ENCODE measurements around the gene SORCS2. TPM values are rescaled to one million over a fixed set of nuclear protein-coding genes. Genes with fewer than 3 reads are reported as not detected.

Gene SORCS2
- total RNA-seq, 1 donor, result 0.27 TPM

- TF ChIP-seq, protein P1, sequence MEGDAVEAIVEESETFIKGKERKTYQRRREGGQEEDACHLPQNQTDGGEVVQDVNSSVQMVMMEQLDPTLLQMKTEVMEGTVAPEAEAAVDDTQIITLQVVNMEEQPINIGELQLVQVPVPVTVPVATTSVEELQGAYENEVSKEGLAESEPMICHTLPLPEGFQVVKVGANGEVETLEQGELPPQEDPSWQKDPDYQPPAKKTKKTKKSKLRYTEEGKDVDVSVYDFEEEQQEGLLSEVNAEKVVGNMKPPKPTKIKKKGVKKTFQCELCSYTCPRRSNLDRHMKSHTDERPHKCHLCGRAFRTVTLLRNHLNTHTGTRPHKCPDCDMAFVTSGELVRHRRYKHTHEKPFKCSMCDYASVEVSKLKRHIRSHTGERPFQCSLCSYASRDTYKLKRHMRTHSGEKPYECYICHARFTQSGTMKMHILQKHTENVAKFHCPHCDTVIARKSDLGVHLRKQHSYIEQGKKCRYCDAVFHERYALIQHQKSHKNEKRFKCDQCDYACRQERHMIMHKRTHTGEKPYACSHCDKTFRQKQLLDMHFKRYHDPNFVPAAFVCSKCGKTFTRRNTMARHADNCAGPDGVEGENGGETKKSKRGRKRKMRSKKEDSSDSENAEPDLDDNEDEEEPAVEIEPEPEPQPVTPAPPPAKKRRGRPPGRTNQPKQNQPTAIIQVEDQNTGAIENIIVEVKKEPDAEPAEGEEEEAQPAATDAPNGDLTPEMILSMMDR (IDR thresholded peaks at IDR 0.05; ENCODE audit: insufficient read depth, low read length), result no peak
- H3K4me3 ChIP-seq (ENCODE audit: low read depth, low read length), result no peak overlapping the region
- DNase-seq (ENCODE audit: low read depth), result no peak
Observed at GRCh38 chr4:7217474-7218321, 25.4 kb downstream of the SORCS2 start.

DNA sequence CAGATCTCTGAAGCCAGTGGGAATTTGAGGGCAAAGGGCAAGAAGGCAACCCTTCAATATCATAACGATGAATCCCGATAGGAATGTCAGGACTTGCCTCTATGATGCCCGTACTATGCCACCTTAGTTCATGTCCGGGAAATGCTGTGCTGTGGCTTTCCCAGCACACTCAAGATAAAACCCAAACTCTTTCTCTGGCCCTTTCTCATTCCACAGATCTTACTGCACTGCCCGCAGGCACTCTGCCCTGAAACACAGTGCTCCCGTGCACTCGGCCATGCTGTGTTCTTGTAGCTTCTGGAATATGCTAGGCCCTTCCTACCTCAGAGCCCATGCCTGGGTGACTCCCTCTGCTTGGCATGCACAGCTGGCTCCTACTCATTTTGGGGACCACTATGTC is 26.3 kb downstream of the SORCS2 start:
- DNase-seq (ENCODE audit: low read depth), result no peak
- no peak overlapping the region for H3K4me3 ChIP-seq (ENCODE audit: low read depth, low read length)
- TF ChIP-seq, protein P1 (IDR thresholded peaks at IDR 0.05; ENCODE audit: insufficient read depth, low read length), result no peak

- TF ChIP-seq, protein P1 (IDR thresholded peaks at IDR 0.05; ENCODE audit: insufficient read depth, low read length), result no peak
- DNase-seq (ENCODE audit: low read depth), result no peak
- H3K4me3 ChIP-seq (ENCODE audit: low read depth, low read length), result no peak overlapping the region
Observed at GRCh38 chr4:7222521-7222920, 30.2 kb downstream of the SORCS2 start.

- H3K4me3 ChIP-seq (ENCODE audit: low read depth, low read length), result no peak overlapping the region
- TF ChIP-seq, protein P1 (IDR thresholded peaks at IDR 0.05; ENCODE audit: insufficient read depth, low read length), result no peak
- no peak for DNase-seq (ENCODE audit: low read depth)
Observed at GRCh38 chr4:7223541-7223940, 31.2 kb downstream of the SORCS2 start.

GRCh38 chr4:7224001-7224400 is 31.7 kb downstream of the SORCS2 start:
- TF ChIP-seq, protein P1 (IDR thresholded peaks at IDR 0.05; ENCODE audit: insufficient read depth, low read length), result no peak
- DNase-seq (ENCODE audit: low read depth), result no peak
- H3K4me3 ChIP-seq (ENCODE audit: low read depth, low read length), result no peak overlapping the region

GRCh38 chr4:7224878-7225533 is 32.7 kb downstream of the SORCS2 start:
- H3K4me3 ChIP-seq (ENCODE audit: low read depth, low read length), result no peak overlapping the region

More at GRCh38 chr4:7224878-7225533, 32.7 kb downstream of the SORCS2 start:
- no peak for DNase-seq (ENCODE audit: low read depth)
- TF ChIP-seq, protein P1 (IDR thresholded peaks at IDR 0.05; ENCODE audit: insufficient read depth, low read length), result no peak
